ENCODE data around the gene F7. TPM values are rescaled to one million over a fixed set of nuclear protein-coding genes. Genes with fewer than 3 reads are reported as not detected.

F7 gene
- polyA plus RNA-seq, 1 experiment: 0.06 TPM

- CTCF ChIA-PET: no interaction called here
- no peak for TF ChIP-seq CTCF (IDR thresholded peaks at IDR 0.05; ENCODE audit: low read depth, low read length)
- Histone ChIP-seq H3K9me3 (ENCODE audit: control insufficient read depth, insufficient read depth, low read length) (peaks cover 4% of the 10 kb centered on the region; the same call in 1 of the 2 replicates), H3K4me3 (ENCODE audit: low read depth, low read length) (no peak overlapping the region), H3K27me3 (ENCODE audit: control insufficient read depth, insufficient read depth, low read length) (peaks cover 4% of the 10 kb centered on the region), H3K27ac (ENCODE audit: low read depth, low read length) (no peak overlapping the region)
- POLR2A ChIA-PET: no interaction called here
- no peak for DNase-seq (ENCODE audit: low read depth, low spot score)
Measured at GRCh38 chr13:113066746-113067145, 38.8 kb upstream of the F7 start.

GRCh38 chr13:113069861-113070805, 35.5 kb upstream of the F7 start:
- no peak for TF ChIP-seq CTCF (IDR thresholded peaks at IDR 0.05; ENCODE audit: low read depth, low read length)
- H3K27me3 ChIP-seq (ENCODE audit: control insufficient read depth, insufficient read depth, low read length): peaks cover 4% of the 10 kb centered on the region
- H3K9me3 ChIP-seq (ENCODE audit: control insufficient read depth, insufficient read depth, low read length): no peaks in the 10 kb centered on the region; the same call in 1 of the 2 replicates
- H3K27ac ChIP-seq (ENCODE audit: low read depth, low read length): no peak overlapping the region
- H3K4me3 ChIP-seq (ENCODE audit: low read depth, low read length): no peak overlapping the region
- ChIA-PET CTCF (no interaction called here), POLR2A (no interaction called here)
- no peak for DNase-seq (ENCODE audit: low read depth, low spot score)

- no peak for TF ChIP-seq CTCF (IDR thresholded peaks at IDR 0.05; ENCODE audit: low read depth, low read length)
- no peaks in the 10 kb centered on the region; the same call in 1 of the 2 replicates for H3K9me3 ChIP-seq (ENCODE audit: control insufficient read depth, insufficient read depth, low read length)
- H3K27me3 ChIP-seq (ENCODE audit: control insufficient read depth, insufficient read depth, low read length): peaks cover 4% of the 10 kb centered on the region
- ChIA-PET POLR2A (no interaction called here), CTCF (no interaction called here)
- no peak overlapping the region for H3K27ac ChIP-seq (ENCODE audit: low read depth, low read length)
- H3K4me3 ChIP-seq (ENCODE audit: low read depth, low read length): no peak overlapping the region
- DNase-seq (ENCODE audit: low read depth, low spot score): no peak
Measured at GRCh38 chr13:113070855-113071254, 34.7 kb upstream of the F7 start.

- POLR2A ChIA-PET: no interaction called here
- TF ChIP-seq CTCF (IDR thresholded peaks at IDR 0.05; ENCODE audit: low read depth, low read length): no peak
- Histone ChIP-seq H3K9me3 (ENCODE audit: control insufficient read depth, insufficient read depth, low read length) (peaks cover 2% of the 10 kb centered on the region; the same call in 1 of the 2 replicates), H3K4me3 (ENCODE audit: low read depth, low read length) (no peak overlapping the region), H3K27ac (ENCODE audit: low read depth, low read length) (no peak overlapping the region), H3K27me3 (ENCODE audit: control insufficient read depth, insufficient read depth, low read length) (peaks cover 4% of the 10 kb centered on the region)
- CTCF ChIA-PET: interaction anchor here (0.6 kb wide), 1 partner anchor 153 kb away, joined by 4 read pairs; no protein-coding TSS in a partner anchor
- no peak for DNase-seq (ENCODE audit: low read depth, low spot score)
Measured at GRCh38 chr13:113072376-113072775, 33.2 kb upstream of the F7 start.

GRCh38 chr13:113073942-113074341, 31.6 kb upstream of the F7 start:
- POLR2A ChIA-PET: no interaction called here
- no peak for DNase-seq (ENCODE audit: low read depth, low spot score)
- Histone ChIP-seq H3K9me3 (ENCODE audit: control insufficient read depth, insufficient read depth, low read length) (peaks cover 5% of the 10 kb centered on the region; the same call in 1 of the 2 replicates), H3K27me3 (ENCODE audit: control insufficient read depth, insufficient read depth, low read length) (peaks cover 4% of the 10 kb centered on the region), H3K27ac (ENCODE audit: low read depth, low read length) (no peak overlapping the region), H3K4me3 (ENCODE audit: low read depth, low read length) (no peak overlapping the region)
- CTCF ChIA-PET: interaction anchor here (0.8 kb wide), 1 partner anchor 15 kb away, joined by 3 read pairs; no protein-coding TSS in a partner anchor
- no peak for TF ChIP-seq CTCF (IDR thresholded peaks at IDR 0.05; ENCODE audit: low read depth, low read length)
